BE2C (cell line): ENCODE measurements around the gene SGTB.

Experiments used
- DNase-seq: peaks from one replicate; pipeline ENCODE4 v3.0.0-alpha.2; 2020
- H3K27me3 ChIP-seq: fragments of 250-450 bp; sonication (Bioruptor Pico); 2 replicates; pipeline ENCODE4 v1.5.1; 2020; ENCODE audit warnings: mild to moderate bottlenecking
- H3K36me3 ChIP-seq: fragments of 250-450 bp; sonication (Bioruptor Pico); 2 replicates; pipeline ENCODE4 v1.5.1; 2020; ENCODE audit warnings: mild to moderate bottlenecking
- H3K4me1 ChIP-seq: fragments of 250-450 bp; sonication (Bioruptor Pico); 2 replicates; pipeline ENCODE4 v1.5.1; 2020
- H3K4me3 ChIP-seq: 2 replicates; pipeline ENCODE4 v1.5.1; 2011; ENCODE audit warnings: low read depth, low read length
- H3K9me3 ChIP-seq: fragments of 250-450 bp; sonication (Bioruptor Pico); 2 replicates; pipeline ENCODE4 v1.5.1; 2020
- TF ChIP-seq, protein P1 (sequence below): IDR thresholded peaks from 2 replicates; pipeline ENCODE4 v1.5.1; 2012; ENCODE audit warnings: mild to moderate bottlenecking, low read depth, low read length

The SGTB gene

DNA sequence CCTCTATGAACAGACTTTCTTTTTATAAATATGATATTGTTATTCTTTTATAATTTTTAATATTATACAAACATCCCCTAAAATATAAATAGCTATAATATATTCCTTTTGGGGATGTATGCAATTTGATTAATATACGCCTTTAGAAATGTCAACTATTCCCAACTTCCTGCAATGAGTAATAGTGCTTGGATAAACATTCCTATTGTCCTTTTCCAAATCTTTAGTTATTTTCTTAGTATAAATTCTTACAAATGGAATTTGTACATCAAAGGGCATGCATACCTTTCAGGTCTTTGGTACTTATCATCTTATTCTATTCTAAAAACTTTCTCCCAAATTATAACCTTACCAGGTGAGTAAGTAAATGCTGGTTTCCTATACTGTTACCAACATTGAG lies 6.3 kb upstream of the SGTB start:
- TF ChIP-seq, protein P1, sequence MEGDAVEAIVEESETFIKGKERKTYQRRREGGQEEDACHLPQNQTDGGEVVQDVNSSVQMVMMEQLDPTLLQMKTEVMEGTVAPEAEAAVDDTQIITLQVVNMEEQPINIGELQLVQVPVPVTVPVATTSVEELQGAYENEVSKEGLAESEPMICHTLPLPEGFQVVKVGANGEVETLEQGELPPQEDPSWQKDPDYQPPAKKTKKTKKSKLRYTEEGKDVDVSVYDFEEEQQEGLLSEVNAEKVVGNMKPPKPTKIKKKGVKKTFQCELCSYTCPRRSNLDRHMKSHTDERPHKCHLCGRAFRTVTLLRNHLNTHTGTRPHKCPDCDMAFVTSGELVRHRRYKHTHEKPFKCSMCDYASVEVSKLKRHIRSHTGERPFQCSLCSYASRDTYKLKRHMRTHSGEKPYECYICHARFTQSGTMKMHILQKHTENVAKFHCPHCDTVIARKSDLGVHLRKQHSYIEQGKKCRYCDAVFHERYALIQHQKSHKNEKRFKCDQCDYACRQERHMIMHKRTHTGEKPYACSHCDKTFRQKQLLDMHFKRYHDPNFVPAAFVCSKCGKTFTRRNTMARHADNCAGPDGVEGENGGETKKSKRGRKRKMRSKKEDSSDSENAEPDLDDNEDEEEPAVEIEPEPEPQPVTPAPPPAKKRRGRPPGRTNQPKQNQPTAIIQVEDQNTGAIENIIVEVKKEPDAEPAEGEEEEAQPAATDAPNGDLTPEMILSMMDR = no peak
- Histone ChIP-seq H3K27me3 (no peaks in the 10 kb centered on the region), H3K4me3 (no peak overlapping the region), H3K36me3 (peaks cover 2% of the 10 kb centered on the region; the same call in 1 of the 2 replicates), H3K4me1 (peaks cover 4% of the 10 kb centered on the region; the same call in 1 of the 2 replicates), H3K9me3 (no peaks in the 10 kb centered on the region)
- DNase-seq = no peak

DNA sequence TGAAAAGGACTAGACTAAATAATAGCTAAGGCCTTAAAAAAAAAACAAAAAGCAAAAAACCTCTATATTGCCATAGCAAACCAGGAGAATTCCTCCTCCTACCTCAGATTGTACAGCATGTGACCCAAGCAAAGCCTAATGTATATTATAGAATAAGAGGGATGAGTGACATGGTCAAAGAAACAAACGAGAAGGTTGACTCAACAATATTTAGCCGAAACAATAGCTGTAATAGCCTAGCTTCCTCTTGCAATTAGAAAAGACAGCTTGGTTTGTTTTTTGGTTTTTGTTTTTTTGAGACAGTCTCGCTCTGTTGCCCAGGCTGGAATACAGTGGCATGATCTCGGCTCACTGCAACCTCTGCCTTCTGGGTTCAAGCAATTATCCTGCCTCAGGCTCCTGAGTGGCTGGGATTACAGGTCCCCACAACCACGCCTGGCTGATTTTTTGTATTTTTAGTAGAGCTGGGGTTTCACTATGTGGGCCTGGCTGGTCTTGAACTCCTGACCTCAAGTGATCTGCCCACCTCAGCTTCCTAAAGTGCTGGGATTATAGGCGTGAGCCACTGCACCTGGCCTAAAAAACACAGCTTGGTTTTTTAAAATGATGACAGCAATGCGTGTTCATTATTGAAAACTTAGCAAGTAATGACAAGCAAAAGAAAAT lies 5.7 kb upstream of the SGTB start:
- no peak for DNase-seq
- TF ChIP-seq, protein P1 = no peak

DNA sequence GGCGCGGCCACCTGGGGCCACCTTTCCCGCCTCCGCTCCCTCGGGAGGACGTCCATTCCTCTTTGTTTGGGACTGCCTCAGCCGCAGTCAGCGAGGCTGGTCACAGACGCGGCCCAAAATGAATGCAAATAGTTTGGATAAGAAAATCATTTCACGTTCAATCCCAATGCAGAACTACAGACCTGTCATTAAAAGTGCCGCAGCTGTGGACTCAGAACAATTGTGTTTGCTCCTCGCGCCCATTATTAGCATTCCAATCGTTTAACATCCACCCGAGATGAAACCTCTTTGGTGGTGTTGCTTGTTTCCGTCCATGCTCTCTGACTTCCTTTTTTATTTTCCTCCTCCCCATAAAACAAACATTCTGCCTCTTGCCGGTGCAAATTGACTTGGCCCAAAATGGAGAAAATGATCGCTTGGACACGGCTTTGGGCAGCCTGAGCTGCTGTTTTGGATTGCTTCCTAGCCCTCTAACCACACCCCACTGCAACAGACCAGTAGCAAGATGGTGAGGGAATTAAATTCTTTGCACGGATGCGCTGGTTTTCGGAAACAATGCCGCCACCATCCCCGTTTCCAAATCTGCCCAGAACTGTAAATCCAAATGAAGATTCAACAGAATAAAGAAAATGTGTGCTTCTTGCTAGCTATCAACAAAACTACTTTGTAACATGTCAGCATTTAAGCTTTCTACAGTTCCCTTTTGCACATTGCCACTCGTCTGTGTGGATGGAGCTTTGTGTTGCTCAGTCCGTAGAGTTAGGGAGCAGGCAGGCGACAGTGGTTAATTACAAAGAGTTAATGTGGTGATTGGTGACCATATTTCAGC lies 880 bp upstream of the SGTB start:
- Histone ChIP-seq H3K9me3 (no peaks in the 10 kb centered on the region), H3K4me1 (peaks cover 4% of the 10 kb centered on the region; the same call in 1 of the 2 replicates), H3K27me3 (no peaks in the 10 kb centered on the region), H3K4me3 (peak overlapping the region; percentile 77), H3K36me3 (peaks cover 11% of the 10 kb centered on the region)
- TF ChIP-seq, protein P1 = no peak
- DNase-seq = peak; percentile 44

More for the DNA sequence above, 5.7 kb upstream of the SGTB start:
- Histone ChIP-seq H3K9me3 (no peaks in the 10 kb centered on the region), H3K4me3 (no peak overlapping the region), H3K36me3 (peaks cover 2% of the 10 kb centered on the region), H3K4me1 (peaks cover 4% of the 10 kb centered on the region; the same call in 1 of the 2 replicates), H3K27me3 (no peaks in the 10 kb centered on the region)

DNA sequence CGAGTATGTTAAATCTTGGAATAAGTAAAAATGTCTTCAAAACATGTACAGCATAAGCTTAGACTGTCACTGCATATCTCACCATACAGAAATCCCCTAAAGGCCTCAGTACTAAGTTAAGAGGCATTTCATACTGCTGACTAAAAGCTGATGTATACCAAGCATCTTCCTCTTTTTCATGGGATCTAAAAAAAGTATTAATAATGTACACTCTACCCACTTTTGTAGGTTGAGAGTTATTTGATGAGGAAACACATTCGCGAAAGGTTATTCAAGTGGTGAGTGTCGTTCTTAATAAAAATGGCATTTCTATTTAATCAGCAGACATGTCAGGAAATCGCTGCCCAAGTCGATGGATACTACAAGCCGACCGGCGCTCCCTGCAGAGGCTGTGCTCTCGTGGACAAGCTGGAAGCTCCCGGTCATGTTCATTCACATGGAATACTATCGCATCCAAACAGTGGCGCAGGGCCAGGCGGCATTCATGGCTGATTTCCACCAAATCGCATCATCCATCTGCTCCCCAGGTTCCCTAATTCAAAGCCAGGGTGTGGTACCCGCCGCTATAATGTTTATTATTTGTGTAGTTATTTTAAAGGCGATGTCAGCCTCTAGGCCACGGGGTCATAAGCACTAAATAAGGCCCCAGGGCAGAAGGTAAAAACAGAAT lies 724 bp downstream of the SGTB start:
- Histone ChIP-seq H3K36me3 (peaks cover 11% of the 10 kb centered on the region), H3K4me3 (peak overlapping the region; percentile 77), H3K9me3 (no peaks in the 10 kb centered on the region), H3K27me3 (no peaks in the 10 kb centered on the region), H3K4me1 (no peaks in the 10 kb centered on the region)
- TF ChIP-seq, protein P1 = no peak
- DNase-seq = peak; percentile 74

DNA sequence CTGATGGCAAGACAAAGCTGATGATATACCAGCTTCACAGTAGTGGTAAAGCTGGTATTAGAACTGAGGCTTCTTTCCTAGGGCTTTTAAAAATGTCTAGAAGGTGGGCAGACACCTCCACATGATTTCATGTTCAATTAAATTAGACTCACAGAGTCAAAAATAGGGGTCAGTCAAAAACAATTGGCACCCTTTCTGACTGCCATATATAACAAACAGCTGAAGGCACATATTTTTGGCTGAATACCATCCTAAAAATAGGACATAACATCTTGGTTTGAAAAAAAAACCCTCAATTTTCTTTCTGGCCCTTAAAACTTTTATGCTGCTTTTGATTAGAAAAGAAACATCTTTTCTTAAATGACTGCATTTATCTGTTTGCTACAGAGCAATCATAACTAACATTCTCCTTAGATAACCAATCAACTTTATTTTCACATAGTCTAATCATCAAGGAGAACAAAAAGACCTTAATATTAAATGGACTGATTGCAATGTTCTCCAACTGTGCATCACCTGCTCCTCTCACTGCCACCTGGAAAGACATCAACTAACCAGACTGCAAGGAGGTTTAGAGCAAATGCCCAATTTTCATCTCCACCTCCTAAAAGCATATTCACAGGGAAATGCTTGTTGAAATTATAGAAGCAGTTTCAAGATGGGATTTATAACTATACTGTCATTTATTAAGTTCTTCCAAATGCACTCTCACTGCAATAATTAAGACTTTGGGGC lies 3.2 kb downstream of the SGTB start:
- Histone ChIP-seq H3K4me3 (no peak overlapping the region), H3K36me3 (peaks cover 19% of the 10 kb centered on the region), H3K27me3 (no peaks in the 10 kb centered on the region), H3K4me1 (no peaks in the 10 kb centered on the region), H3K9me3 (no peaks in the 10 kb centered on the region)
- no peak for DNase-seq
- TF ChIP-seq, protein P1 = no peak
